Measurements from ENCODE around the gene RAB11B.
A peak's percentile ranks its signal among the peaks of the same experiment; 100 is the strongest.
"Not testable (repeated sequence)": the region's sequence is repeated elsewhere in the genome, so short reads cannot be mapped to it uniquely, and the experiment has no call there.

Gene RAB11B

GRCh38 chr19:8396563-8397203 lies 6.5 kb downstream of the RAB11B start:
- DNase-seq, result peak; percentile 29 to 55 (median 45)

GRCh38 chr19:8397271-8397670 lies 7.1 kb downstream of the RAB11B start:
- no peak for DNase-seq

- no peak for DNase-seq
These were observed 7.7 kb downstream of the RAB11B start for GRCh38 chr19:8397746-8398310.

GRCh38 chr19:8398311-8398771 lies 8.2 kb downstream of the RAB11B start:
- DNase-seq, result no peak

- no peak for DNase-seq
These were observed 9.6 kb downstream of the RAB11B start for GRCh38 chr19:8399681-8400188.

GRCh38 chr19:8401981-8402411 lies 11.8 kb downstream of the RAB11B start:
- DNase-seq, result no peak

GRCh38 chr19:8403098-8403819 lies 13.1 kb downstream of the RAB11B start:
- no peak for DNase-seq

- DNase-seq, result no peak
These were observed 13.6 kb downstream of the RAB11B start for GRCh38 chr19:8403820-8404109.

GRCh38 chr19:8404391-8405151 lies 14.4 kb downstream of the RAB11B start:
- no peak for DNase-seq

- DNase-seq, result not testable (repeated sequence)
These were observed 20.6 kb downstream of the RAB11B start for GRCh38 chr19:8410718-8411117.

- peak; percentile 92 to 98 (median 95) for DNase-seq
These were observed 22.8 kb downstream of the RAB11B start, which contains the start of gene MARCHF2 for GRCh38 chr19:8412783-8413628. Gene MARCHF2 (plus strand): TSS chr19:8413305. CDS start chr19:8421841, 8,536 bp downstream.

GRCh38 chr19:8413629-8413995 lies 23.5 kb downstream of the RAB11B start:
- DNase-seq, result peak in 1 of 6 experiments; percentile 28

- no peak for DNase-seq
These were observed 26.6 kb downstream of the RAB11B start for GRCh38 chr19:8416796-8417195.

- no peak for DNase-seq
These were observed 31.6 kb downstream of the RAB11B start for GRCh38 chr19:8421484-8422461.

GRCh38 chr19:8423817-8424223 lies 33.7 kb downstream of the RAB11B start:
- DNase-seq, result no peak

GRCh38 chr19:8425331-8425730 lies 35.2 kb downstream of the RAB11B start:
- not testable (repeated sequence) for DNase-seq

- no peak for DNase-seq
These were observed 36.1 kb downstream of the RAB11B start for GRCh38 chr19:8426283-8426682.

GRCh38 chr19:8429044-8429443 lies 38.9 kb downstream of the RAB11B start:
- no peak for DNase-seq

- DNase-seq, result no peak
These were observed 39.7 kb downstream of the RAB11B start for GRCh38 chr19:8429826-8430225.

- DNase-seq, result no peak
These were observed 40.5 kb downstream of the RAB11B start for GRCh38 chr19:8430650-8431049.

- DNase-seq, result no peak
These were observed 48.1 kb downstream of the RAB11B start for GRCh38 chr19:8438236-8438635.

Data from stimulated activated naive CD4-positive, alpha-beta T cell (primary cell).